ENCODE data around the gene DTX2. TPM values are rescaled to one million over a fixed set of nuclear protein-coding genes. Genes with fewer than 3 reads are reported as not detected.

The DTX2 gene
- total and polyA plus RNA-seq, 2 experiments from 2014 or later: 7.6 to 22.2 TPM

GRCh38 chr7:76427635-76428034 is 33.9 kb upstream of the DTX2 start:
- Histone ChIP-seq H4K20me1 (ENCODE audit: insufficient read depth, poor library complexity, severe bottlenecking) (no peaks in the 10 kb centered on the region), H3K9me2 (replicated peaks; ENCODE audit: insufficient read depth) (no peaks in the 10 kb centered on the region), H3K9me3 (ENCODE audit: low read depth) (no peaks in the 10 kb centered on the region), H2AFZ (no peak overlapping the region), H3K4me1 (ENCODE audit: insufficient read depth) (no peaks in the 10 kb centered on the region), H3K4me2 (no peak overlapping the region), H3K4me3 (no peak overlapping the region), H3K36me3 (replicated peaks; ENCODE audit: insufficient read depth, low read depth) (no peaks in the 10 kb centered on the region), H3K79me2 (no peaks in the 10 kb centered on the region), H3K27ac (no peak overlapping the region), H3K27me3 (no peaks in the 10 kb centered on the region)
- TF ChIP-seq EZH2phosphoT487 (IDR thresholded peaks at IDR 0.05; ENCODE audit: low read depth, severe bottlenecking, unreplicated experiment): no peak
- TF ChIP-seq CTCF (IDR thresholded peaks at IDR 0.05; ENCODE audit: poor library complexity): no peak
- TF ChIP-seq EZH2 (IDR thresholded peaks at IDR 0.05; ENCODE audit: borderline replicate concordance): no peak
- no peak for DNase-seq (ENCODE audit: low spot score)
- 84% methylated on average over 5 of the region's 5 CpGs for WGBS (ENCODE audit: low lambda C conversion rate, missing lambda C conversion rate)

- no peak overlapping the region for H3K27ac ChIP-seq
- H4K20me1 ChIP-seq (ENCODE audit: insufficient read depth, poor library complexity, severe bottlenecking): no peaks in the 10 kb centered on the region
- H3K27me3 ChIP-seq: no peaks in the 10 kb centered on the region
- no peak overlapping the region for H3K4me2 ChIP-seq
- no peaks in the 10 kb centered on the region for H3K9me3 ChIP-seq (ENCODE audit: low read depth)
- H3K79me2 ChIP-seq: no peaks in the 10 kb centered on the region
- no peak overlapping the region for H3K4me3 ChIP-seq
- no peak for TF ChIP-seq CTCF (IDR thresholded peaks at IDR 0.05; ENCODE audit: poor library complexity)
- TF ChIP-seq EZH2phosphoT487 (IDR thresholded peaks at IDR 0.05; ENCODE audit: low read depth, severe bottlenecking, unreplicated experiment): no peak
- TF ChIP-seq EZH2 (IDR thresholded peaks at IDR 0.05; ENCODE audit: borderline replicate concordance): no peak
- no peaks in the 10 kb centered on the region for H3K36me3 ChIP-seq (replicated peaks; ENCODE audit: insufficient read depth, low read depth)
- no peaks in the 10 kb centered on the region for H3K4me1 ChIP-seq (ENCODE audit: insufficient read depth)
- DNase-seq (ENCODE audit: low spot score): no peak
- no peak overlapping the region for H2AFZ ChIP-seq
- 92% methylated on average over 13 of the region's 13 CpGs for WGBS (ENCODE audit: low lambda C conversion rate, missing lambda C conversion rate)
- H3K9me2 ChIP-seq (replicated peaks; ENCODE audit: insufficient read depth): no peaks in the 10 kb centered on the region
These were observed 33.2 kb upstream of the DTX2 start for GRCh38 chr7:76428149-76428823.

- Histone ChIP-seq H3K4me2 (no peak overlapping the region), H3K4me1 (ENCODE audit: insufficient read depth) (no peaks in the 10 kb centered on the region), H3K36me3 (replicated peaks; ENCODE audit: insufficient read depth, low read depth) (no peaks in the 10 kb centered on the region), H3K79me2 (no peaks in the 10 kb centered on the region), H3K9me3 (ENCODE audit: low read depth) (no peaks in the 10 kb centered on the region), H3K27ac (no peak overlapping the region), H3K27me3 (no peaks in the 10 kb centered on the region), H3K4me3 (no peak overlapping the region), H3K9me2 (replicated peaks; ENCODE audit: insufficient read depth) (no peaks in the 10 kb centered on the region), H2AFZ (no peak overlapping the region), H4K20me1 (ENCODE audit: insufficient read depth, poor library complexity, severe bottlenecking) (no peaks in the 10 kb centered on the region)
- WGBS (ENCODE audit: low lambda C conversion rate, missing lambda C conversion rate): 85% methylated on average over 18 of the region's 18 CpGs
- no peak for DNase-seq (ENCODE audit: low spot score)
- TF ChIP-seq EZH2 (IDR thresholded peaks at IDR 0.05; ENCODE audit: borderline replicate concordance): no peak
These were observed 32.4 kb upstream of the DTX2 start for GRCh38 chr7:76428868-76429805.

GRCh38 chr7:76430211-76430610 is 31.3 kb upstream of the DTX2 start:
- Histone ChIP-seq H3K9me3 (ENCODE audit: low read depth) (no peaks in the 10 kb centered on the region), H2AFZ (no peak overlapping the region), H3K4me1 (ENCODE audit: insufficient read depth) (no peaks in the 10 kb centered on the region), H3K9me2 (replicated peaks; ENCODE audit: insufficient read depth) (no peaks in the 10 kb centered on the region), H4K20me1 (ENCODE audit: insufficient read depth, poor library complexity, severe bottlenecking) (no peaks in the 10 kb centered on the region), H3K4me2 (no peak overlapping the region), H3K79me2 (no peaks in the 10 kb centered on the region), H3K36me3 (replicated peaks; ENCODE audit: insufficient read depth, low read depth) (no peaks in the 10 kb centered on the region), H3K4me3 (no peak overlapping the region), H3K27ac (no peak overlapping the region), H3K27me3 (no peaks in the 10 kb centered on the region)
- no peak for DNase-seq (ENCODE audit: low spot score)
- WGBS (ENCODE audit: low lambda C conversion rate, missing lambda C conversion rate): 94% methylated on average over 9 of the region's 9 CpGs
- TF ChIP-seq CTCF (IDR thresholded peaks at IDR 0.05; ENCODE audit: poor library complexity) (no peak), EZH2 (IDR thresholded peaks at IDR 0.05; ENCODE audit: borderline replicate concordance) (no peak), EZH2phosphoT487 (IDR thresholded peaks at IDR 0.05; ENCODE audit: low read depth, severe bottlenecking, unreplicated experiment) (no peak)

Measured in hepatocyte (in vitro differentiated cells).